Upper lobe of left lung (tissue), 4 donors: ENCODE data around the gene MRPL42.

Experiments used
- POLR2A ChIP-seq, 4 donors: fragments of 450-650 bp; IDR thresholded peaks; one replicate each; pipeline ENCODE4 v1.5.1; 2016 to 2017; ENCODE audit warnings: antibody characterized with exemption in 4 of 4, mild to moderate bottlenecking in 2 of 4
- POLR2AphosphoS5 ChIP-seq, 2 donors: sonication (generic); formaldehyde crosslinking; IDR thresholded peaks; one replicate each; pipeline ENCODE4 v1.5.1; 2017; ENCODE audit warnings: antibody characterized with exemption in 2 of 2
- TF ChIP-seq, protein P1 (sequence below), 6 experiments: fragments of 450-650 bp in 4 of 6; fragments of 200-600 bp in 2 of 6; sonication (generic) in 2 of 6; IDR thresholded peaks; one replicate each; pipeline ENCODE4 v1.5.1; 2016 to 2019; ENCODE audit warnings: antibody characterized with exemption in 6 of 6

DNA sequence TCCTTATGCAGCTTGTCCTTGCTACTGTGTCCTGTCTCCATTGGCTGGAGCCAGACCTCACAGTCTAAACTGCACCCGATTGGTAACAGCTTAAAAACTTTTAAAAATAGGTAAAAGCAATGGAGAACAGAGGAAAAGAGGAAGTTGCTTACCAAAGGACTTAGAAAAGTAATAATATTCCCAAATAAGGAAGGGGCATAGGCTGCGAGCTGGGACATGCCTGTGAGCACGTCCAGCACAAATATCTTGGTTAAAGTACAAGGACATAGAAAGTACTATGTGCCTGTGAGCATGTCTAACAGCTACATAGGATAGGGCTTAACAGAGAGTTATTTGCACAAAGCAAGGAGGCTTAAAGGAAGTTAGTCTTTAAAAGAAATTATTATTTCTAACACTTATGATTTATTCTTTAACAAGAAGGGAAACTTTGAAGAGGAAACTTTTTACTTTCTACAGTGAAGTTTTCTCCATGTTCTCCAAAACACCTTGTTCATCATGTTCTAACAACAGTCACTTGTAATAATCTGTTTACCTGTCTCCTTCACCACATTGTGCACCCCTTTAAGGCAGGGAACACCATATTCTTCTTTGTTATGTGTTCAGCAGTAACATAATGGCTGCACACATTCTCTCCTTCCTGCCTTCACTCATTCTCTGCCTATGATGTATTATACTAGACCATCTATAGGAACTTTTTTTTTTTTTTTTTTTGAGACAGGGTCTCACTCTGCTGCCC, 15.7 kb upstream of the MRPL42 start:
- TF ChIP-seq, protein P1, sequence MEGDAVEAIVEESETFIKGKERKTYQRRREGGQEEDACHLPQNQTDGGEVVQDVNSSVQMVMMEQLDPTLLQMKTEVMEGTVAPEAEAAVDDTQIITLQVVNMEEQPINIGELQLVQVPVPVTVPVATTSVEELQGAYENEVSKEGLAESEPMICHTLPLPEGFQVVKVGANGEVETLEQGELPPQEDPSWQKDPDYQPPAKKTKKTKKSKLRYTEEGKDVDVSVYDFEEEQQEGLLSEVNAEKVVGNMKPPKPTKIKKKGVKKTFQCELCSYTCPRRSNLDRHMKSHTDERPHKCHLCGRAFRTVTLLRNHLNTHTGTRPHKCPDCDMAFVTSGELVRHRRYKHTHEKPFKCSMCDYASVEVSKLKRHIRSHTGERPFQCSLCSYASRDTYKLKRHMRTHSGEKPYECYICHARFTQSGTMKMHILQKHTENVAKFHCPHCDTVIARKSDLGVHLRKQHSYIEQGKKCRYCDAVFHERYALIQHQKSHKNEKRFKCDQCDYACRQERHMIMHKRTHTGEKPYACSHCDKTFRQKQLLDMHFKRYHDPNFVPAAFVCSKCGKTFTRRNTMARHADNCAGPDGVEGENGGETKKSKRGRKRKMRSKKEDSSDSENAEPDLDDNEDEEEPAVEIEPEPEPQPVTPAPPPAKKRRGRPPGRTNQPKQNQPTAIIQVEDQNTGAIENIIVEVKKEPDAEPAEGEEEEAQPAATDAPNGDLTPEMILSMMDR (IDR thresholded peaks at IDR 0.05) = no peak
- TF ChIP-seq POLR2A (IDR thresholded peaks at IDR 0.05) (no peak), POLR2AphosphoS5 (IDR thresholded peaks at IDR 0.05) (no peak)
